Anterior cingulate cortex (tissue), 58 donors: ENCODE results near the gene KLHDC8B.
A peak's percentile ranks its signal among the peaks of the same experiment; 100 is the strongest.
"Not testable (repeated sequence)": the region's sequence is repeated elsewhere in the genome, so short reads cannot be mapped to it uniquely, and the experiment has no call there.

ENCODE experiments used
- DNase-seq, 58 donors: peaks; one replicate each; lab custom pipeline; 2025; lab: John Stamatoyannopoulos, UW

KLHDC8B gene

DNA sequence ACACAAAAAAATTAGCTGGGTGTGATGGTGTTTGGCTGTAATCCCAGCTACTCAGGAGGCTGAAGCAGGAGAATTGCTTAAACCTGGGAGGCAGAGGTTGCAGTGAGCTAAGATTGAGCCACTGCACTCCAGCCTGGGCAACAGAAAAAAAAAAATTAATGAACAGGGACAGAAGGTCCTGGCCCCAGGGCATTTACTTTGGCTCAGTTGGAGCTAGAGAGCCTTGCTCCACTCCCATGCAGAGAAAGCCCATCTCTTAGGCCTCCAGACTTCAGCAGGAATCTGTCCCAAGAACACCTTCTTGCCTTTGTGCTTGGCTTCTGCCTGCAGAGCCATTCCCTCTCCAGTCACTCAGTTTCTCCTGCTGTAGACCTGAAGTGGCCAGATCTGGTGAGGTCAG, 8.7 kb downstream of the KLHDC8B start:
- no peak for DNase-seq

DNA sequence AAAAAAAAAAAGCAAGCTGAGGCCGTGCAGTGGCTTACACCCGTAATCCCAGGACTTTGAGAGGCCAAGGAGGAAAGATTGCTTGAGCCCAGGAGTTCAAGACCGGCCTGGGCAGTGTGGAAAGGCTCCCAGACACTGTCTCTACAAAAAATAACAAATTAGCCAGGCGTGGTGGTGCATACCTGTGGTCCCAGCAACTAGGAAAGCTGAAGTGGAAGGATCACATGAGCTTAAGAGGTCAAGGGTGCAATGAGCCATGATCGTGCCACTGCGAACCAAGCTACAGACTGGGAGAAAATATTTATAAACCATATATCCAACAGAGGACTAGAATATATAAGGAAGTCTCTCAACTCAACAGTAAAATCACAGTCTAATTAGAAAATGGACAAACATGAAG, 10.0 kb downstream of the KLHDC8B start:
- no peak for DNase-seq

DNA sequence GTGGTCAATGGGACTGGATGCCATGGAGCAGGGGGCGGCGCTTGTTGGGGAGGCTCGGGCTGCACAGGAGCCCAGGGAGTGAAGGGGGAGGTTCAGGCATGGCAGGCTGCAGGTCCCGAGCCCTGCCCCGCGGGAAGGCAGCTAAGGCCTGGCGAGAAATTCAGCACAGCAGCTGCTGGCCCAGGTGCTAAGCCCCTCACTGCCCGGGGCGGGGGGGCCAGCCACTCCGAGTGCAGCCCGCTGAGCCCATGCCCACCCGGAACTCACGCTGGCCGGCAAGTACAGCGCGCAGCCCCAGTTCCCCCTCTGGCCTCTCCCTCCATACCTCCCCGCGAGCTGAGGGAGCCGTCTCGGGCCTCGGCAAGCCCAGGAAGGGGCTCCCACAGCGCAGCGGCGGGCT, 11.3 kb downstream of the KLHDC8B start:
- no peak for DNase-seq

DNA sequence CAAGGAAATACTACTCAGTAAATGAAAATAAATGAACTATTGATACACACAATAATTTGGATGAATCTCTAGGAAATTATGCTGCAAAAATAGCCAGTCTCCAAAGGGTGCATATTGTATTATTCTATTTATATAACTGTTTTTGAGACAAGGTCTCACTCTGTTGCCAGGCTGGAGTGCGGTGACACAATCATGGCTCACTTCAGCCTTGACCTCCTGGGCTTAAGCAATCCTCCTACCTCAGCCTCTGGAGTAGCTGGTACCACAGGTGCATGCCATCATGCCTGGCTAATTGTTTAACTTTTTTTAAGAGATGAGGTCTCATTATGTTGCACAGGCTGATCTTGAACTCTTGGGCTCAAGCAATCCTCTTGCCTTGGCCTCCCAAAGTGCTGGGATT, 12.5 kb downstream of the KLHDC8B start:
- DNase-seq: no peak

DNA sequence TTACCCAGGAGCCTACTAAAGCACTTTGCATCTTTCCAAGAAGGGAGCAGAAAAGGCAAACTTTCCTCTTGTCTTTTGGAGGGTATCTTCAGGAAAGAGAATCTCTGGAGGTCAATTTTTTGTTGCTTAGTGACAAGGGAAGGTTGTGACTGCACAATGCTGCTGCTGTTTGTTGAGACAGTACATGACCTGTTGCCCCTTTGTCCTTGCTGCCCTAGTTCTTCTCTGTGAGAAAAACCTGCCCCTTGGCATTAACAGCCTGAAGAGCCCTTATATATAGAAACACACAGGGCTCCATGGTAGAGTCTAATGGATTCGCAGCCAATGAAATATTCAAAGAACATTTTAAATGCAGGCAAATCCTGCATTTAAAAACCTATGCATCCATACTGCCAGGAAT, 20.3 kb downstream of the KLHDC8B start:
- DNase-seq: no peak

DNA sequence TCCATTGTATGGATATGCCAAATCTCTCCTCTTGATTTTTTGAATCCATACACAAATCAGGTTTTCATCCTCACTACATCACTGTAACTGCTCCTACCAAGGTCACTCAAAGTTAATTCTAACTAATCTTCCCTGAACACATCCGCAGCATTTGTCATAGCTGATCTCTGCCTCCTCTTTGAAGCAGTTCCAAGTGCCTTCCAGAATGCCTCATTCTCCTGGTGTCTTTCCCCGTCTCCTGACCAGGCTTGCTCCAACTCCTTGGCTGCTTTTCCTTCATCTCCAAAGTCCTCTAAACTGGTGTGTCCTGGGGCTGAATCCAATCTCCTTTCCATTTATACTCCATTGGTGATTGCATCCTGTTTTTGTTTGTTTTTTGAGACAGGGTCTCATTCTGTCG, 26.8 kb downstream of the KLHDC8B start:
- no peak for DNase-seq

DNA sequence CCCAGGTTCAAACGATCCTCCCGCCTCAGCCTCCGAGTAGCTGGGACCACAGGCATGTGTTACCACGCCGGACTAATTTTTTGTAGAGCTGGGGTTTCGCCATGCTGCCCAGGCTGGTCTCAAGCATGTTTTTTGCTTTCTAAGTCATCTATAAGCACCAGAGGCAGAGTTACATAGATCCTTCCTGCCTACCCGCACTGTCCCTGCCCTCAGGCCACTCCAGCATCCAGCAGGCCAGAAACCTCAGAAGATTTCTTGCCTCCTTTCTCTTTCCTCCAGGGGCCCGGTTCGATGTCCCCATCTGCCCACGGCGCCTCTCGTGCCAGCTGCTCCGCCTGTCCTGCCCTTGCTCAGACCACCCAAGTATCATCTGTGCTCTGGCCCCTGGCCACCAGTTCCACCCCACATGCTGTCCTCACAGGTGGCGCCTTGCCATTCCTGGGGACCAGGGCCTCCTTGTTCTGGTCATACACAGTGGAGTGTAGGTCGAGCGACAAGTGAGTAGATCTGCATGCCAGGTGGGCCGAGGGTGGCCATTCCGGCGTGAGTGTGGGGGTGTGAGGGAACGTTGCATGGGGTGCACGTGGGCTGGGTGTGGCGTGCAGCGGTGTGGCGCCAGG, 27.3 kb downstream of the KLHDC8B start:
- no peak for DNase-seq

DNA sequence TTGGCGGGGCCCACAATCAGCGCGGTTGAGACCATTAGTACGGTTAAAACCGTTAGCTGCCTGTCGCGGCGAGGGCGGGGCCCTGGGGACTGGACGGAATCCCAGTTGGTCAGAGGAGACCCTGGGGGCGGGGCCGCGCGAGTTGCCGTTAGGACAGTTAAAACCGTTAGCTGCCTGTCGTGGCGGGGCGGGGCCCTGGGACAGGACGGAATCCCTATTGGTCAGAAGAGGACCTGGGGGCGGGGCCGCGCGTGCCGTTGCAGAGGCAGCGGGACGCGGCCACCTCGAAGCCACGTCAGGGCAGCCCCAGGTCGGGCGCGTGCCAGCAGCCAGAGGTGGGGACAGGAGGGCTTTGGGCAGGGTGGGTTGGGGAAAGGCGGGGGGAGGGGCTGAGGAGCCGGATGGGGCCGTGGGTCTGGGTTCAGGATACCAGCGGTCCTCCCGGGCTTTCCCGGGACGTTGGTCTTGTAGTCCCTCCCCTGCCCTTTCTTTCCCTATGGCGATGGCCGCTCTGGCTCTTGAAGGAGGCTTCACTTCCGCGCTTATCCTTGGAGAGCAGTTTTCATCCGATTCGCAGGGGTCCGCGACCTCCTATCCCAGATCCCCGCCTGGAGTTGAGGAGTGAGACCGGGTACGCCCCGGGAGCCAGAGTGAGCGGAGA, 28.0 kb downstream of the KLHDC8B start:
- DNase-seq: peak in 49 of 58 donors; percentile 6 to 77 (median 47)

DNA sequence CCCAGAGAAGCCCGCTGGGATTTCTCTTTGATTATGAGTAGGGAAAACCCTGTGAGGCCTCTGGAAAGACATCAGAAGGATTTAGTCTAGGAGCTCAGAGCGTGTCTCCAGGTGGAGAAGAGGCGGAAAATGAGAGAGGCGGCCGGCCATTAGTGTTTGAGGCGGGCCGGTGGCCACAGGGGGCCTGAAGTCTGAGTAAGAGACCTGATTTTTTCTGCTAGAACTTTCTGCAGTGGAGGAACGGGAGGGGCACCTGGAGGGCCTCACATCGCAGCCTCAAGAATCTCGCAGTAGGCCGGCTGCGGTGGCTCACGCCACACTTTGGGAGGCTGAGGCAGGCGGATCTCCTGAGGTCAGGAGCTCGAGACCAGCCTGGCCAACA, 28.5 kb downstream of the KLHDC8B start:
- DNase-seq: no peak

DNA sequence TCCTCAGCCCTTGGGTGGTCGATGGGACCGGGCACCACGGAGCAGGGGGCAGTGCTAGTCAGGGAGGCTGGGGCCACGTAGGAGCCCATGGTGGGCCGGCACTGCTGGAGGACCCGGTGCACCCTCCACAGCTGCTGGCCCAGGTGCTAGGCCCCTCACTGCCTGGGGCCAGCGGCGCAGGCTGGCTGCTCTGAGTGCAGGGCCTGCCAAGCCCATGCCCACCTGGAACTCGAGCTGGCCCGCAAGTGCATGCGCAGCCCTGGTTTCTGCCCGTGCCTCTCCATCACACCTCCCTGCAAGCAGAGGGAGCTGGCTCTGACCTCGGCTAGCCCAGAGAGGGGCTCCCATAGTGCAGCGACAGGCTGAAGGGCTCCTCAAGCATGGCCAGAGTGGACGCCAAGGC, 42.1 kb downstream of the KLHDC8B start:
- no peak for DNase-seq

DNA sequence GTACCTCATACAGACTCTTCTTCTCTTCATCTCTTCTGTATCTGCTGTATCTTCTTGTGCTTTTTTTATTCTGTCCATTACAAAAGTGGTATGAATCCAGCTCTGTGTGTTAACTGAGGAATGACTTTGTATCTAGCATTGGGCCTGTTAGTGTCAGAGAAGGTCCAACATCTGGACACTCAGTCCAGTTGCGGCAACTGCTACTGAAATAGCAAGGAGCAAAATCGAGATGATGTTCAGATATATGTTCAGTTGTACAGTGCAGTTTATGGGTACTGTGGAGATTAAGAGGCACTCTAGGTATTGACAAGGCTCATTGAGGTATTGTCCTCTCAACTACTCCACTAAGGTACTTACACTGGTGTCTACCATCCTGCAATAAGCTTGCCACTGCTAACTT, 42.6 kb downstream of the KLHDC8B start:
- no peak for DNase-seq

DNA sequence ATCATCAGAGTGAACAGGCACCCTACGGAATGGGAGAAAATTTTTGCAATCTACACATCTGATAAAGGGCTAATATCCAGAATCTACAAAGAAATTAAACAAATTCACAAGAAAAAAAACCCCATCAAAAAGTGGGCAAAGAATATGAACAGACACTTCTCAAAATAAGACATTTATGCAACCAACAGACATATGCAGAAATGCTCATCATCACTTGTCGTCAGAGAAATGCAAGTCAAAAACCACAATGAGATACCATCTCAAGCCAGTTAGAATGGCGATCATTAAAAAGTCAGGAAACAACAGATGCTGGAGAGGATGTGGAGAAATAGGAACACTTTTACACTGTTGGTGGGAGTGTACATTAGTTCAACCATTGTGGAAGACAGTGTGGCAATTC, 45.3 kb downstream of the KLHDC8B start:
- not testable (repeated sequence) for DNase-seq

DNA sequence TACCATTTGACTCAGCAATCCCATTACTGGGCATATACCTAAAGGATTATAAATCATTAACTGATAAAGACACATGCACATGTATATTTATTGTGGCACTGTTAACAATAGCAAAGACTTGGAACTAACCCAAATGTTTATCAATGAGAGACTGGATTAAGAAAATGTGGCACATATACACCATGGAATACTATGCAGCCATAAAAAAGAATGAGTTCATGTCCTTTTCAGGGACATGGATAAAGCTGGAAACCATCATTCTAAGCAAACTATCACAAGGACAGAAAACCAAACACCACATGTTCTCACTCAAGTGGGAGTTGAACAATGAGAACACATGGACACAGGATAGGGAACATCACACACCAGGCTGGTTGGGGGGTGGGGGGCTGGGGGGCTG, 45.7 kb downstream of the KLHDC8B start:
- DNase-seq: not testable (repeated sequence)

DNA sequence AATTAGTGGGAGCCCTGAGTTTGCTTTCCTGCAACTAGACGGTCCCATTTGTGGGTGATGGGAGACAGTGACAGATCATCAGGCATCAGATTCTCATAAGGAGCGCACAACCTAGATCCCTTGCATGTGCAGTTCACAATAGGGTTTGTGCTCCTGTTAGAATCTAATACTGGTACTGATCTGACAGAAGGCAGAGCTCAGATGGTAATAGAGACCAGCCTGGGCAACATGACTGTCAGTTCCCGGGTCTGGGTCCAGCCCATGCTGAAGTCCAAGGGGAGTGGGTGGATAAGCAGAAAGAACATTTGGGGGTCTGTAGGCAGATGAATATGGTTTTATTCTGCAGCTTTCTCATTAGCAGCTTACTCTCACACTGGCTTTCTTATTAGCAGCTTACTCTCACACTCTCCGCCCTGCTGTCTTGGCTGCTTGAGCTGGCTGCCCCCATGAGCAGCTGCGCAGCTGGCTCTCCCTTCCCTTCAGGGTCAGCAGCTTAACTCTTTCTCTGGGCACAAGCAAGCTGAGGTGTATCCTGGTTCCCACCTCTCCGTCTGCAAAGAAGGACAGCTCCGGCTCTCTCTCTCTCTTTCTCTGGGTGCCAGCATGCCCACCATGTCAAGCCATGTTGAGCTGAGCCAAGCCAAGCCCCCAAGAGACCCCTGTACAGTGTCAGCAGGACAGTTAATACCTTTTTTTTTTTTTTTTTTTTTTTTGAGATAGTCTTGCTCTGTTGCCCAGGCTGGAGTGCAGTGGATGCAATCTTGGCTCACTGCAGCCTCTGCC, 46.5 kb downstream of the KLHDC8B start:
- peak in 12 of 58 donors; percentile 3 to 32 (median 17) for DNase-seq

DNA sequence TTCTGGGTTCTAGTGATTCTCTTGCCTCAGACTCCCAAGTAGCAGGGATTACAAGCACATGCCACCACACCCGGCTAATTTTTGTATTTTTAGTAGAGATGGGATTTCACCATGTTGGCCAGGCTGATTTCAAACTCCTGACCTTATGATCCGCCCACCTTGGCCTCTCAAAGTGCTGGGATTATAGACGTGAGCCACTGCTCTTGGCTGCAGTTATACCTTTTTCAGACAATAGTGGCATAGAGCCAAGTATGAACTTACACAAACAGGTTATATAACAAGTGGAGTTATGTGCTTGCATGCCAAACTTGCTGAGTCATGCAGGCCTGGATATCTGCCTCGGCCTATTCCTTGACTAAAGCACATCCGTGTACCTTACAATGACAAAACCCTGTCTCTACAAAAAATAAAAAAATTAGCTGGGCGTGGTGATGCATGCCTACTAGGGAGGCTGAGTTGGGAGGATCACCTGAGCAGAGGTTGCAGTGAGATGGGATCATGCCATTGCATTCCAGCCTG, 47.1 kb downstream of the KLHDC8B start:
- DNase-seq: peak in 16 of 58 donors; percentile 1 to 56 (median 8)

DNA sequence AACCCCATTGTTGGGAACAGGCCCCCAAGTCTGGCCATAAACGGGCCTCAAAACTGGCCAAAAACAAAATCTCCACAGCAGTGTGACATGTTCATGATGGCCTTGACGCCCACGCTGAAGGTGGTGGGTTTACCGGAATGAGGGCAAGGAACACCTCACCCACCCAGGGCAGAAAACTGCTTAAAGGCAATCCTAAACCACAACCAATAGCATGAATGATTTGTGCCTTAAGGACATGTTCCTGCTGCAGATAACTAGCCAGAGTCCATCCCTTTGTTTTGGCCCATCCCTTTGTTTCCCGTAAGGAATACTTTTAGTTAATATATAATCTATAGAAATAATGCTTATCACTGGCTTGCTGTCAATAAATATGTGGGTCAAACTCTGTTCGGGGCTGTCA, 47.7 kb downstream of the KLHDC8B start:
- no peak for DNase-seq

DNA sequence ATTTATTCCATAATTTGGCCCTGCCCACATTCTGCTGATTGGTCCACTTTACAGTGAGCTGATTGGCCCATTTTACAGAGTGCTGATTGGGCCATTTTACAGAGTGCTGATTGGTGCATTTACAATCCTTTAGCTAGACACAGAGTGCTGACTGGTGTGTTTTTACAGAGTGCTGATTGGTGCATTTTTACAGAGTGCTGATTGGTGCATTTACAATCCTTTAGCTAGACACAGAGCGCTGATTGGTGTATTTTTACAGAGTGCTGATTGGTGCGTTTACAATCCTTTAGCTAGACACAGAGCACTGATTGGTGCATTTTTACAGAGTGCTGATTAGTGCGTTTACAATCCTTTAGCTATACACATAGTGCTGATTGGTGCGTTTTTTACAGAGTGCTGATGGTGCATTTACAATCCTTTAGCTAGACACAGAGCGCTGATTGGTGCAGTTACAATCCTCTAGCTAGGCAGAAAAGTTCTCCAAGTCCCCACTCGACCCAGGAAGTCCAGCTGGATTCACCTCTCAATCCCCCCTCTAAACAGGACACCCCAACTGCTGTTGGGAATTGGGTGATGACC, 49.7 kb downstream of the KLHDC8B start:
- DNase-seq: not testable (repeated sequence)

DNA sequence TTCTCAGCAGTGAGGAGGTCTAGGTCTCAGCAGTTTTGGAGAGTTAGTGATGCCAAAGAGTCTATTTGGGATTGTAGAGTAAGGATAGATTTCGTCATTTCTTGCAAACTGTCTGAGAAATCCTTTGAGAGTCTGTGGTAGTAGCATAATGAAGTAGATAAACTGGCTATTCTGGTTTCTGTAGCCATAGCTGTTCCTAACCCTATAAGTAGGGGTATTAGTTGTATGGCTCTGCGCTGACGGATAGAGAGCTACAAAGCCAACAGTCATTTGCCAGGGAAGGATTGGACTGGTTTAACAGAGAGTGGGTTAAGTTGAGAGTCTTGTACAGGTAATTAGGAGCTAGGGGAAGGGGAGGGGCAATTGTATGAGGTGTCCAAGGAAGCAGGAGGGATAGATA, 50.6 kb downstream of the KLHDC8B start:
- DNase-seq: no peak
